ENCODE data around the gene FCRL6.

GRCh38 chr1:159821171-159821867, 19.2 kb downstream of the FCRL6 start:
- TF ChIP-seq CTCF (IDR thresholded peaks at IDR 0.05) (no peak), POLR2A (IDR thresholded peaks at IDR 0.05) (no peak)
